GM23338 (cell line): Measurements from ENCODE around the gene CYB561D1. TPM values are rescaled to one million over a fixed set of nuclear protein-coding genes. Genes with fewer than 3 reads are reported as not detected.

Experiments used
- ATAC-seq: fragments of 200-7000 bp; cut with Tn5 transposase; 3 replicates; pipeline ENCODE4 v1.9.1; 2020
- DNase-seq: peaks from one replicate; pipeline ENCODE4 v3.0.0-alpha.2; 2015; ENCODE audit warnings: low spot score
- H2AFZ ChIP-seq: fragments of 200-600 bp; sonication (generic); 2 replicates; pipeline ENCODE4 v1.8.0; 2016; ENCODE audit warnings: antibody characterized with exemption, mild to moderate bottlenecking, moderate library complexity
- H3F3A ChIP-seq: fragments of 200-600 bp; sonication (generic); replicated peaks from 2 replicates; pipeline ENCODE4 v1.8.0; 2017; ENCODE audit warnings: antibody characterized with exemption, mixed run types, low read depth
- H3K27ac ChIP-seq: fragments of 200-600 bp; sonication (generic); 2 replicates; pipeline ENCODE4 v1.6.1; 2016; ENCODE audit warnings: low read depth
- H3K27me3 ChIP-seq: fragments of 200-600 bp; sonication (generic); 2 replicates; pipeline ENCODE4 v1.8.0; 2016; ENCODE audit warnings: mild to moderate bottlenecking, mixed run types, moderate library complexity; ENCODE audit not compliant: insufficient read depth
- H3K36me3 ChIP-seq: fragments of 200-600 bp; sonication (generic); 2 replicates; pipeline ENCODE4 v1.8.0; 2016; ENCODE audit warnings: mild to moderate bottlenecking; ENCODE audit not compliant: insufficient read depth
- H3K4me1 ChIP-seq: fragments of 200-600 bp; sonication (generic); 2 replicates; pipeline ENCODE4 v1.8.0; 2016; ENCODE audit warnings: mild to moderate bottlenecking, moderate library complexity; ENCODE audit not compliant: insufficient read depth
- H3K4me2 ChIP-seq: fragments of 200-600 bp; sonication (generic); 2 replicates; pipeline ENCODE4 v1.7.1; 2017; ENCODE audit warnings: mixed run types
- H3K4me3 ChIP-seq: fragments of 200-600 bp; sonication (generic); 2 replicates; pipeline ENCODE4 v1.6.1; 2016; ENCODE audit warnings: mixed run types
- H3K79me2 ChIP-seq: fragments of 200-600 bp; sonication (generic); replicated peaks from 2 replicates; pipeline ENCODE4 v1.8.0; 2017; ENCODE audit warnings: mild to moderate bottlenecking; ENCODE audit not compliant: insufficient read depth
- H3K9me2 ChIP-seq: fragments of 200-600 bp; sonication (generic); 2 replicates; pipeline ENCODE4 v1.8.0; 2017; ENCODE audit not compliant: insufficient read depth
- H4K20me1 ChIP-seq: fragments of 200-600 bp; sonication (generic); replicated peaks from 2 replicates; pipeline ENCODE4 v1.8.0; 2017; ENCODE audit warnings: mild to moderate bottlenecking; ENCODE audit not compliant: insufficient read depth
- H3K27ac Mint-ChIP-seq: 2 replicates; pipeline ENCODE4 v1.8.0; 2020; ENCODE audit warnings: inconsistent platforms, mild to moderate bottlenecking, moderate library complexity, mixed read lengths
- H3K27me3 Mint-ChIP-seq: 3 replicates; pipeline ENCODE4 v1.8.0; 2022; ENCODE audit warnings: low read depth, mild to moderate bottlenecking, moderate library complexity, mixed read lengths, inconsistent platforms; ENCODE audit not compliant: insufficient read depth, poor library complexity
- H3K36me3 Mint-ChIP-seq: 3 replicates; pipeline ENCODE4 v1.8.0; 2021; ENCODE audit warnings: low read depth, mild to moderate bottlenecking, inconsistent platforms, moderate library complexity, mixed read lengths
- H3K4me1 Mint-ChIP-seq: 3 replicates; pipeline ENCODE4 v1.8.0; 2020; ENCODE audit warnings: mild to moderate bottlenecking, inconsistent platforms, mixed read lengths
- H3K4me3 Mint-ChIP-seq: 3 replicates; pipeline ENCODE4 v1.8.0; 2021; ENCODE audit warnings: moderate library complexity, mild to moderate bottlenecking, inconsistent platforms, mixed read lengths
- H3K9me3 Mint-ChIP-seq: 3 replicates; pipeline ENCODE4 v1.8.0; 2020; ENCODE audit warnings: moderate library complexity, mild to moderate bottlenecking, inconsistent platforms, mixed read lengths
- EZH2 ChIP-seq: fragments of 200-600 bp; sonication (generic); IDR thresholded peaks from one replicate; pipeline ENCODE4 v1.8.0; 2017; ENCODE audit warnings: antibody characterized with exemption, mild to moderate bottlenecking, low read depth; ENCODE audit not compliant: unreplicated experiment
- EZH2phosphoT487 ChIP-seq: fragments of 200-600 bp; sonication (generic); IDR thresholded peaks from one replicate; pipeline ENCODE4 v1.8.1; 2018; ENCODE audit warnings: antibody characterized with exemption; ENCODE audit not compliant: unreplicated experiment
- JUNB ChIP-seq: IDR thresholded peaks from one replicate; pipeline ENCODE4 v1.6.1; 2016; ENCODE audit warnings: antibody characterized with exemption; ENCODE audit not compliant: unreplicated experiment
- NANOG ChIP-seq: IDR thresholded peaks from 2 replicates; pipeline ENCODE4 v1.6.1; 2016; ENCODE audit warnings: antibody characterized with exemption, borderline replicate concordance
- POLR2AphosphoS5 ChIP-seq: IDR thresholded peaks from 2 replicates; pipeline ENCODE4 v1.6.1; 2016; ENCODE audit warnings: antibody characterized with exemption, low read depth
- REST ChIP-seq: IDR thresholded peaks from one replicate; pipeline ENCODE4 v1.6.1; 2018; ENCODE audit warnings: antibody characterized with exemption; ENCODE audit not compliant: unreplicated experiment
- STAT1 ChIP-seq: IDR thresholded peaks from one replicate; pipeline ENCODE4 v1.6.1; 2016; ENCODE audit warnings: antibody characterized with exemption; ENCODE audit not compliant: unreplicated experiment
- ZNF331 ChIP-seq: fragments of 250-450 bp; sonication (Bioruptor Pico); IDR thresholded peaks from 2 replicates; pipeline ENCODE4 v1.5.0; 2020; ENCODE audit warnings: low read depth, mild to moderate bottlenecking, moderate library complexity
- polyA plus RNA-seq: library from polyadenylated mRNA; unstranded; fragments of >200 nt; fragmentation: Nextera tagmentation; extraction: Ambion mirVana; gene quantifications from 2 replicates; pipeline ENCODE4 v1.2.1, GENCODE V29; 2016
- total RNA-seq: library from RNA; depleted of rRNA; stranded (reverse); fragments of >200 nt; shearing (Covaris generic); gene quantifications from 2 replicates; pipeline ENCODE4 v1.2.3, GENCODE V29; 2014
- TF ChIP-seq, protein P1 (sequence below), 2 experiments: fragments of 200-600 bp in 1 of 2; sonication (generic) in 1 of 2; conservative IDR thresholded peaks; 2 replicates each; pipeline versions ENCODE4 v1.5.1 to v1.6.1; 2016 to 2017; ENCODE audit warnings: antibody characterized with exemption in 2 of 2, low read depth in 2 of 2, mild to moderate bottlenecking in 2 of 2, moderate library complexity in 1 of 2

CYB561D1 gene
- total and polyA plus RNA-seq, 2 experiments from 2014 or later: 0.95 to 2.7 TPM

DNA sequence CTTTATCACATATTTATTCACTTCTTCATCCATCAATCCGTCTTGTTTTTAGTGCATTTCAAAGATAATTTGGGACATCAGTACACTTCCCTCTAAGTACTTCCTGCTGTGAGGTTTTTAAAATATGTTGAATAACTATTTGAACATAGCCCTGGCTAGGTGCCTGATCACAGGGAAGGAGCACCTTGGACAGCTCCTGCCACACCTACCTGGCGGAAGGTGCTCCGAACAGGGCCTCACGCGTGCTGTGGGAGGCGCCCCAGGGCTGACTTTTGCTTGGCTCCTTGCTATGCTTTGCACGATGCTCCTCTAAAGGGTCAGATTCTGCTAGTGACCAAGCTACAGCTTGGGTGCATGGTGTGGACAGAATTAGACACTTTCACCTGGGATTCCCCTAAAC is 15.1 kb upstream of the CYB561D1 start:
- ATAC-seq: peak; percentile 69

DNA sequence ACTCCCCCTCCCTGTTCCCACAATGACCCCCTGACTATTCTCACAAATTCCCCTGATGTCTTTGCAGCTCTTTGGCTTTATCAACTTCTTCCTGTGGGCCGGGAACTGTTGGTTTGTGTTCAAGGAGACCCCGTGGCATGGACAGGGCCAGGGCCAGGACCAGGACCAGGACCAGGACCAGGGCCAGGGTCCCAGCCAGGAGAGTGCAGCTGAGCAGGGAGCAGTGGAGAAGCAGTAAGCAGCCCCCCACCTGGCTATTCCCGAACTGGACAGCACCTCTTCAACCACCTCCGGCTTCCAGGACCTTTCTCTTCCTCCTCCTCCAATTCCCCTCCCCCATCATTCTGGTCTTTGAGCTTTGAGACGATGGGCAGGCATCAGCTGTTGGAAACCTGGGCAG is 14.6 kb upstream of the CYB561D1 start:
- H3K4me3 Mint-ChIP-seq: no peak overlapping the region
- no peaks in the 10 kb centered on the region; the same call in 2 of the 3 replicates for H3K36me3 Mint-ChIP-seq
- peaks cover 10% of the 10 kb centered on the region for H3K4me1 Mint-ChIP-seq
- Histone ChIP-seq H3K4me2 (no peak overlapping the region), H3K4me1 (no peaks in the 10 kb centered on the region; the same call in 1 of the 2 replicates), H3K27ac (no peak overlapping the region), H4K20me1 (no peaks in the 10 kb centered on the region), H3K36me3 (no peaks in the 10 kb centered on the region), H3F3A (0 out of 2 replicates have a peak, but pooled peaks cover 1% of the 10 kb centered on the region), H3K4me3 (no peak overlapping the region), H3K79me2 (no peaks in the 10 kb centered on the region), H3K27me3 (peaks cover 10% of the 10 kb centered on the region; the same call in 1 of the 2 replicates), H2AFZ (no peak overlapping the region), H3K9me2 (no peaks in the 10 kb centered on the region)
- no peak overlapping the region for H3K27ac Mint-ChIP-seq
- no peak for ATAC-seq
- no peaks in the 10 kb centered on the region; the same call in 1 of the 3 replicates for H3K9me3 Mint-ChIP-seq
- H3K27me3 Mint-ChIP-seq: peaks cover 10% of the 10 kb centered on the region
- DNase-seq: no peak
- TF ChIP-seq EZH2phosphoT487 (no peak), NANOG (no peak), EZH2 (no peak), STAT1 (no peak), ZNF331 (no peak), REST (no peak), JUNB (no peak)

More for the DNA sequence above, 15.1 kb upstream of the CYB561D1 start:
- peaks cover 10% of the 10 kb centered on the region for H3K4me1 Mint-ChIP-seq
- TF ChIP-seq, protein P1, sequence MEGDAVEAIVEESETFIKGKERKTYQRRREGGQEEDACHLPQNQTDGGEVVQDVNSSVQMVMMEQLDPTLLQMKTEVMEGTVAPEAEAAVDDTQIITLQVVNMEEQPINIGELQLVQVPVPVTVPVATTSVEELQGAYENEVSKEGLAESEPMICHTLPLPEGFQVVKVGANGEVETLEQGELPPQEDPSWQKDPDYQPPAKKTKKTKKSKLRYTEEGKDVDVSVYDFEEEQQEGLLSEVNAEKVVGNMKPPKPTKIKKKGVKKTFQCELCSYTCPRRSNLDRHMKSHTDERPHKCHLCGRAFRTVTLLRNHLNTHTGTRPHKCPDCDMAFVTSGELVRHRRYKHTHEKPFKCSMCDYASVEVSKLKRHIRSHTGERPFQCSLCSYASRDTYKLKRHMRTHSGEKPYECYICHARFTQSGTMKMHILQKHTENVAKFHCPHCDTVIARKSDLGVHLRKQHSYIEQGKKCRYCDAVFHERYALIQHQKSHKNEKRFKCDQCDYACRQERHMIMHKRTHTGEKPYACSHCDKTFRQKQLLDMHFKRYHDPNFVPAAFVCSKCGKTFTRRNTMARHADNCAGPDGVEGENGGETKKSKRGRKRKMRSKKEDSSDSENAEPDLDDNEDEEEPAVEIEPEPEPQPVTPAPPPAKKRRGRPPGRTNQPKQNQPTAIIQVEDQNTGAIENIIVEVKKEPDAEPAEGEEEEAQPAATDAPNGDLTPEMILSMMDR (conservative IDR thresholded peaks at IDR 0.05; ENCODE audit: low read depth in 2 of 2): peak; percentile 9 to 56; a peak in 2 of 4 replicates
- TF ChIP-seq POLR2AphosphoS5 (no peak), REST (peak; percentile 92)
- Histone ChIP-seq H3F3A (no peaks in the 10 kb centered on the region), H3K4me1 (no peaks in the 10 kb centered on the region; the same call in 1 of the 2 replicates), H3K79me2 (no peaks in the 10 kb centered on the region), H3K4me2 (no peak overlapping the region), H3K4me3 (no peak overlapping the region), H2AFZ (no peak overlapping the region), H3K27ac (no peak overlapping the region), H3K36me3 (no peaks in the 10 kb centered on the region), H4K20me1 (no peaks in the 10 kb centered on the region), H3K9me2 (no peaks in the 10 kb centered on the region), H3K27me3 (peaks cover 10% of the 10 kb centered on the region; the same call in 1 of the 2 replicates)
- H3K27me3 Mint-ChIP-seq: peaks cover 10% of the 10 kb centered on the region
- H3K4me3 Mint-ChIP-seq: no peak overlapping the region
- peak; percentile 77 for DNase-seq
- no peaks in the 10 kb centered on the region; the same call in 2 of the 3 replicates for H3K9me3 Mint-ChIP-seq
- H3K36me3 Mint-ChIP-seq: no peaks in the 10 kb centered on the region; the same call in 2 of the 3 replicates
- H3K27ac Mint-ChIP-seq: no peak overlapping the region
